C4-2B (cell line): ENCODE results near the gene PRR15L.

Experiments
- ZFX ChIP-seq: fragments of 450-650 bp; IDR thresholded peaks from 2 replicates; pipeline ENCODE4 v1.6.1; 2017
- TF ChIP-seq, protein P1 (sequence below): fragments of 450-650 bp; conservative IDR thresholded peaks from 2 replicates; pipeline ENCODE4 v1.5.1; 2017; ENCODE audit warnings: mild to moderate bottlenecking

DNA sequence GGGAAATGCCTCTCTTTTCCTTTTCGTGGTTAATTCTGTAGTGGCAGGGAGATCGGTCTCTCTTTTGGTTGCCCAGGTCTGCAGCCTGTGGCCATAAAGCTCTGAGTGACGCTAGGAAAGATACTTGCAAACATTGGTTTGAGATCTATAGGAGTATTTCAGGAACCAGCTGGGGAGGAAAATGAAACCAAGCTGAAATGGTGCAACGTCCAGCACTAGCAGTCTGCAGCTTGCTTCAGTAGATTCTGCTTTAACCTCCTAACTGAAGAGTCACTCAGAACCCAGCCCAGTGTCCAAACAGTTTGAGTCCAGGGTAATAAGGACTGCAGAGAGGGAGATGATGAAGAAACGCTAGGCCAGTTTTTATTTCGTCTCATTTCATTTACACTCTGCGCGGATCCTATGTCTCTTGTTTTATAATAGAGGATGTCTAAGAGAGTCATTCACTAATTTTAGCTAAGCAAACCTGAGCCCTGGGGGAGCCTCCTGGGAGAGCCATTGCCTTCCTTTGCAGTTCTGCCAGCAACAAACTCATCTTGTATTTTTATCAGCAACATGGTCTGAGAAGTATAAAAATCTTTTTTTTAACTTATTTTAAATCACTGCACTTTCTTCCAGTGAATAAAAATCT lies 49.6 kb downstream of the PRR15L start:
- TF ChIP-seq, protein P1, sequence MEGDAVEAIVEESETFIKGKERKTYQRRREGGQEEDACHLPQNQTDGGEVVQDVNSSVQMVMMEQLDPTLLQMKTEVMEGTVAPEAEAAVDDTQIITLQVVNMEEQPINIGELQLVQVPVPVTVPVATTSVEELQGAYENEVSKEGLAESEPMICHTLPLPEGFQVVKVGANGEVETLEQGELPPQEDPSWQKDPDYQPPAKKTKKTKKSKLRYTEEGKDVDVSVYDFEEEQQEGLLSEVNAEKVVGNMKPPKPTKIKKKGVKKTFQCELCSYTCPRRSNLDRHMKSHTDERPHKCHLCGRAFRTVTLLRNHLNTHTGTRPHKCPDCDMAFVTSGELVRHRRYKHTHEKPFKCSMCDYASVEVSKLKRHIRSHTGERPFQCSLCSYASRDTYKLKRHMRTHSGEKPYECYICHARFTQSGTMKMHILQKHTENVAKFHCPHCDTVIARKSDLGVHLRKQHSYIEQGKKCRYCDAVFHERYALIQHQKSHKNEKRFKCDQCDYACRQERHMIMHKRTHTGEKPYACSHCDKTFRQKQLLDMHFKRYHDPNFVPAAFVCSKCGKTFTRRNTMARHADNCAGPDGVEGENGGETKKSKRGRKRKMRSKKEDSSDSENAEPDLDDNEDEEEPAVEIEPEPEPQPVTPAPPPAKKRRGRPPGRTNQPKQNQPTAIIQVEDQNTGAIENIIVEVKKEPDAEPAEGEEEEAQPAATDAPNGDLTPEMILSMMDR: no peak
- TF ChIP-seq ZFX: no peak
